GM18873 (cell line): ENCODE results near the gene BAHD1.

ENCODE experiments used
- ATAC-seq: cut with Tn5 transposase; IDR thresholded peaks from one replicate; pipeline ENCODE4 v1.9.1; 2021; ENCODE audit warnings: mild to moderate bottlenecking, moderate library complexity, moderate number of reproducible peaks; ENCODE audit not compliant: unreplicated experiment, low FRiP score

The BAHD1 gene

GRCh38 chr15:40421246-40422157, 19.3 kb upstream of the BAHD1 start:
- no peak for ATAC-seq

GRCh38 chr15:40424483-40425115, 16.2 kb upstream of the BAHD1 start:
- no peak for ATAC-seq

GRCh38 chr15:40425681-40426080, 15.1 kb upstream of the BAHD1 start:
- ATAC-seq: no peak

GRCh38 chr15:40427188-40427587, 13.6 kb upstream of the BAHD1 start:
- ATAC-seq: no peak

- ATAC-seq: no peak
Measured at GRCh38 chr15:40428185-40428584, 12.6 kb upstream of the BAHD1 start.

GRCh38 chr15:40429068-40429710, 11.6 kb upstream of the BAHD1 start:
- ATAC-seq: no peak

- ATAC-seq: no peak
Measured at GRCh38 chr15:40430271-40430805, 10.4 kb upstream of the BAHD1 start.

- ATAC-seq: no peak
Measured at GRCh38 chr15:40435023-40435709, 5.6 kb upstream of the BAHD1 start.

GRCh38 chr15:40435710-40436089, 5.1 kb upstream of the BAHD1 start:
- no peak for ATAC-seq

GRCh38 chr15:40436116-40436891, 4.4 kb upstream of the BAHD1 start:
- no peak for ATAC-seq

GRCh38 chr15:40436892-40437751, 3.6 kb upstream of the BAHD1 start:
- no peak for ATAC-seq

- no peak for ATAC-seq
Measured at GRCh38 chr15:40437752-40438687, 2.7 kb upstream of the BAHD1 start.

GRCh38 chr15:40438712-40439111, 2.0 kb upstream of the BAHD1 start:
- no peak for ATAC-seq

- no peak for ATAC-seq
Measured at GRCh38 chr15:40439461-40439959, 1.2 kb upstream of the BAHD1 start.

- ATAC-seq: no peak
Measured at GRCh38 chr15:40439960-40440742, 602 bp upstream of the BAHD1 start.

- no peak for ATAC-seq
Measured at GRCh38 chr15:40441565-40442531, 1.1 kb downstream of the BAHD1 start.
